ENCODE measurements around the gene CENPF. TPM values are rescaled to one million over a fixed set of nuclear protein-coding genes. Genes with fewer than 3 reads are reported as not detected.
"Not testable (repeated sequence)": the region's sequence is repeated elsewhere in the genome, so short reads cannot be mapped to it uniquely, and the experiment has no call there.

The CENPF gene
- total RNA-seq, 4 donors from 2014 or later, result 13.8 to 26.3 (median 18.8) TPM

- Histone ChIP-seq H3K36me3 (no peaks in the 10 kb centered on the region), H3K27ac (no peak overlapping the region), H3K27me3 (no peaks in the 10 kb centered on the region), H3K9me3 (no peaks in the 10 kb centered on the region), H3K4me3 (no peak overlapping the region), H3K4me1 (no peaks in the 10 kb centered on the region)
- no peak for DNase-seq
- WGBS, 2 donors, result 68 to 89% methylated on average over 2 to 5 of the region's 8 CpGs
- intact Hi-C loops (cut with DNase I), result no loop called here
- TF ChIP-seq CTCF (IDR thresholded peaks at IDR 0.05), result no peak
- no peak for TF ChIP-seq POLR2A (IDR thresholded peaks at IDR 0.05)
These were observed 70.6 kb downstream of the CENPF start for GRCh38 chr1:214673576-214673975.

- H3K36me3 ChIP-seq; H3K4me3 ChIP-seq; H3K27ac ChIP-seq; H3K27me3 ChIP-seq; H3K4me1 ChIP-seq; H3K9me3 ChIP-seq; intact Hi-C loops (cut with DNase I); DNase-seq: not testable (repeated sequence)
- 43 to 47% methylated on average over 1 of the region's 1 CpG for WGBS, 2 donors
These were observed 72.5 kb downstream of the CENPF start for GRCh38 chr1:214675524-214675923.

GRCh38 chr1:214676747-214677146, 73.8 kb downstream of the CENPF start:
- intact Hi-C loops (cut with DNase I), result no loop called here
- Histone ChIP-seq H3K9me3 (no peaks in the 10 kb centered on the region), H3K4me3 (no peak overlapping the region), H3K36me3 (no peaks in the 10 kb centered on the region), H3K27ac (no peak overlapping the region), H3K4me1 (no peaks in the 10 kb centered on the region), H3K27me3 (no peaks in the 10 kb centered on the region)
- WGBS, 2 donors, result 71 to 79% methylated on average over 4 of the region's 4 CpGs
- TF ChIP-seq CTCF (IDR thresholded peaks at IDR 0.05), result no peak
- DNase-seq, result no peak

GRCh38 chr1:214677945-214678344, 75.0 kb downstream of the CENPF start:
- WGBS, 2 donors, result 71 to 85% methylated on average over 2 of the region's 2 CpGs
- no peak for TF ChIP-seq POLR2A (IDR thresholded peaks at IDR 0.05)
- TF ChIP-seq CTCF (IDR thresholded peaks at IDR 0.05), result no peak

GRCh38 chr1:214678386-214678785, 75.4 kb downstream of the CENPF start:
- Histone ChIP-seq H3K4me3 (no peak overlapping the region), H3K4me1 (no peaks in the 10 kb centered on the region), H3K27ac (no peak overlapping the region), H3K9me3 (no peaks in the 10 kb centered on the region), H3K27me3 (no peaks in the 10 kb centered on the region), H3K36me3 (no peaks in the 10 kb centered on the region)
- 52 to 56% methylated on average over 2 of the region's 2 CpGs for WGBS, 2 donors
- TF ChIP-seq POLR2A (IDR thresholded peaks at IDR 0.05) (no peak), CTCF (IDR thresholded peaks at IDR 0.05) (no peak)
- intact Hi-C loops (cut with DNase I), result no loop called here
- DNase-seq, result no peak

More at GRCh38 chr1:214677945-214678344, 75.0 kb downstream of the CENPF start:
- Histone ChIP-seq H3K27me3 (no peaks in the 10 kb centered on the region), H3K4me1 (no peaks in the 10 kb centered on the region), H3K27ac (no peak overlapping the region), H3K9me3 (no peaks in the 10 kb centered on the region), H3K4me3 (no peak overlapping the region), H3K36me3 (no peaks in the 10 kb centered on the region)
- no peak for DNase-seq
- intact Hi-C loops (cut with DNase I), result no loop called here

GRCh38 chr1:214683621-214684020, 80.6 kb downstream of the CENPF start:
- no peak overlapping the region for H3K27ac ChIP-seq
- no peaks in the 10 kb centered on the region for H3K27me3 ChIP-seq
- intact Hi-C loops (cut with DNase I), result no loop called here
- TF ChIP-seq CTCF (IDR thresholded peaks at IDR 0.05) (no peak), POLR2A (IDR thresholded peaks at IDR 0.05) (no peak)
- H3K36me3 ChIP-seq, result no peaks in the 10 kb centered on the region
- no peaks in the 10 kb centered on the region for H3K9me3 ChIP-seq
- H3K4me1 ChIP-seq, result no peaks in the 10 kb centered on the region
- 69 to 70% methylated on average over 2 to 3 of the region's 3 CpGs for WGBS, 2 donors
- no peak for DNase-seq
- no peak overlapping the region for H3K4me3 ChIP-seq

Measured in esophagus squamous epithelium (tissue), 5 donors.